Activated CD4-positive, alpha-beta T cell treated with anti-CD3 and anti-CD28 coated beads for 1 hour (primary cell): Measurements from ENCODE around the gene FGR.
A peak's percentile ranks its signal among the peaks of the same experiment; 100 is the strongest.
"Not testable (repeated sequence)": the region's sequence is repeated elsewhere in the genome, so short reads cannot be mapped to it uniquely, and the experiment has no call there.

Experiments
- DNase-seq: peaks from one replicate; pipeline ENCODE4 v3.0.0-alpha.2; 2020

Gene FGR

GRCh38 chr1:27634985-27635367, at the start of gene FGR:
TSS of gene FGR (minus strand) at chr1:27635185. CDS start at chr1:27623916, 11,269 bp downstream.
- DNase-seq: no peak

GRCh38 chr1:27684176-27684575, 49.2 kb upstream of the FGR start:
- no peak for DNase-seq

- DNase-seq: no peak
Observed at GRCh38 chr1:27682351-27682944, 47.5 kb upstream of the FGR start.

DNA sequence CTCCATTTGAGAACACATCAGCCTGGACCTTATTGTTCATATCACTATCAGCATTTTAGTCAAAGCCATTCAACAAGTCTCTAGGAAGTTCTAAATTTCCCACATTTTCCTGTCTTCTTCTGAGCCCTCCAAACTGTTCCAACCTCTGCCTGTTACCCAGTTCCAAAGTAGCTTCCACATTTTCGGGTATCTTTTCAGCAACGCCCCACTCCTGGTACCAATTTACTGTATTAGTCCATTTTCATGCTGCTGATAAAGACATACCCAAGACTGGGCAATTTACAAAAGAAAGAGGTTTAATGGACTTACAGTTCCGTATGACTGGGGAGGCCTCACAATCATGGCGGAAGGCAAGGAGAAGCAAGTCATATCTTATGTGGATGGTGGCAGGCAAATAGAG, 46.6 kb upstream of the FGR start:
- DNase-seq: not testable (repeated sequence)

GRCh38 chr1:27680225-27680791, 45.3 kb upstream of the FGR start:
- not testable (repeated sequence) for DNase-seq

DNA sequence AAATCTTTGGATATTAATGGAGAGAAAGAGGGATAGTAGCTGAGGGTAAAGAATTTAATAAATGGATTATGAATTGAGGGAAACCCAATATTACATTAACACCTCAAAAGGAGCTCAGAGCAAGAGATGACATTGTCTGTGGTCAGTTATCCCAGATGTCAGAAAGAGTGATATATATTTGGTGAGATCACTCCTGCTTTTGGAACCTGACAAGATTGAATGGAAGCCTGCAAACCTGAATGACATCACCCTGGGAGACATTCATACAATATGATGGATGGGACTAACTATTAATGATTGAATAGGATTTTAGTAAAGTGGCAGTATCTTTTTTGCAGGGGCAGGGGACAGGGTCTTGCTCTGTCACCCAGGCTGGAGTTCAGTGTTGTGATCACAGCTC, 43.8 kb upstream of the FGR start:
- no peak for DNase-seq

DNA sequence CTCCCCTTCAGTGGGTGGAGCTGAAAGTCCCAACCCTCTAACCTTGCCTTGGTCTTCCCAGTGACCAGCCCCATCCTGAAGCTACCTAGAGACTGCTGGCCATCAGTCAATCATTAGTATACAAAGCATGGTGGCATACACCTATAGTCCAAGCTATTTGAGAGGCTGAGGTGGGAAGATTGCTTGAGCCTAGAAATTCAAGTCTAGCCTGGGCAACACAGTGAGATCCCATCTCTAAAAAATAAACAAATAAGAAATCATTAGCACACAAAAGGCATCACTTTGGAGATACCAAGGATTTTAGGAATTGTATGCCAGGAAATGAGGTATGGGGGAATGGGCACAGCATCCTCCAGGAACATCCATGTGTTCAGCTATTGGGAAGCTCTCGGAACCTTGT, 41.4 kb upstream of the FGR start:
- no peak for DNase-seq

- DNase-seq: no peak
Observed at GRCh38 chr1:27672750-27673112, 37.7 kb upstream of the FGR start.

DNA sequence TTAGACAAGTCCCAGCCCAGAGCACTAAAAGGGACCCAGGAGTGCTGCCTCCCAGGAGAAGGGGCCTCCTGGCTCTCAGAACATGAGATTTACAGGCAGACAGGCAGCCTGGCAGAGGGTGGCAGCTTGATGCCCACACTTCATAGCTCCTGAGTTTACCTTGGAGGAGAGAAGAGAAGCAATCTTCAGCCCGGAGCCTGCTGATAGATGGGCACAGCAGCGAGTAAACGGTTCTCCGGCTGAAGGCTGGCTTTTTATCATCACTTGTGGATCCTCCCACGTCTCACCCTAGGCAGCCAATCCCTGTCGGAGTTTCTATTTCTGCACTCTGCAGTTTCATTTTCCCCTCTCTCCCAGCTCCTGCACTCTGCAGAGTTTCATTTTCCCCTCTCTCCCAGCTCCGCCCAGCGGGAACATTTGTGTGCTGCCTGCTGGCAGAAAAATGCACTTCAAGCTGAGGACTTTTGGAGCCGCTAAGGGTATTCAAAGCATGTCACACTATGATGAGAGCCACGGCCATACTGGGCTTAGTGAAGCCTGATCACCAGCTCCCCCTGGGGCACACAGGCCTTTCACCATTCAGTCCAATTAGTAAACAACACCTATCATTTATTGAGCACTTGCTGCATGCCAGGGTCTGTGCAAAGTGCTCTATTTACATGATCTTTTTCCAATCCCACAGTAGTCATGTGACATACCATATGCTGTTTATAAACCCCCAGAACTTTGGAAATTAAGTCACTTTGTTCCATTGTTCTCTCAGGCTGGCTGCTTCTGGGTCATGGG, 37.2 kb upstream of the FGR start, which contains the start of gene IFI6:
IFI6 (minus strand) TSS at position 229 of the 786 bp plus-strand sequence. CDS start 2,878 bp downstream, outside the sequence.
- peak; percentile 79 for DNase-seq

- no peak for DNase-seq
Observed at GRCh38 chr1:27669876-27670275, 34.9 kb upstream of the FGR start.

DNA sequence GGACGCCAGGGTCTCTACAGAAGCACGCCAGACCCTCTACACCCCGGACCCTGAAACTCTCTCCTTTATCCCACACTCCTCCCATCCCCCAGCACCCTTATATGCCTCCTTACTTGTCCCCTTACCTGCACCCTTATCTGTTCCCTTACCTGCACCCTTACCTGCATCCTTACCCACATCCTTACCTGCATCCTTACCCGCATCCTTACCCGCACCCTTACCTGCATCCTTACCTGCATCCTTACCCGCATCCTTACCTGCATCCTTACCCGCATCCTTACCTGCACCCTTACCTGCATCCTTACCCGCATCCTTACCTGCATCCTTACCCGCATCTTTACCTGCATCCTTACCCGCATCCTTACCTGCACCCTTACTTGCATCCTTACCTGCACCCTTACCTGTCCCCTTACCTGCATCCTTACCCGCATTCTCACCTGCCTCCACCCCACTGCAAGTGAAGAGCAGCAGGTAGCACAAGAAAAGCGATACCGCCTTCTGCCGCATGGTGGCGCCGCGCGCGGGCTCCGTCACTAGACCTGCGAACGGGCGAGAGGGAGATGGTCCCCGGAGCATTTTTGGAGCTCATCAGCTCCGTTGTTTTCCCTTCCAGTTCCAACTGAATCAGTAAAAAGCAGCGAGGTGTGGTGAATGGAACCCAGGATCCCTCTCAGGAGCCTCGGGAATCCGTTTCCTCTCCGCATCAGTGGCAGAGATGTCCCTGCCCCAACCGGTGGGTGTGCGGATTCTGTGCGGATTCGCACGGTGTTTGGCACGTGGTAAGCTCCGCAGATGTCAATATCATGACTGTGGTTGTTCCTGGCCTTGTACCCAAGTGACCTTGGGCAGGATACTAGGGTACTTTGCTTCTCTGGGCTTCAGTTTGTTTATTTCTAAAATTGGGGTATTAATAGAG, 34.1 kb upstream of the FGR start:
- peak; percentile 68 for DNase-seq

DNA sequence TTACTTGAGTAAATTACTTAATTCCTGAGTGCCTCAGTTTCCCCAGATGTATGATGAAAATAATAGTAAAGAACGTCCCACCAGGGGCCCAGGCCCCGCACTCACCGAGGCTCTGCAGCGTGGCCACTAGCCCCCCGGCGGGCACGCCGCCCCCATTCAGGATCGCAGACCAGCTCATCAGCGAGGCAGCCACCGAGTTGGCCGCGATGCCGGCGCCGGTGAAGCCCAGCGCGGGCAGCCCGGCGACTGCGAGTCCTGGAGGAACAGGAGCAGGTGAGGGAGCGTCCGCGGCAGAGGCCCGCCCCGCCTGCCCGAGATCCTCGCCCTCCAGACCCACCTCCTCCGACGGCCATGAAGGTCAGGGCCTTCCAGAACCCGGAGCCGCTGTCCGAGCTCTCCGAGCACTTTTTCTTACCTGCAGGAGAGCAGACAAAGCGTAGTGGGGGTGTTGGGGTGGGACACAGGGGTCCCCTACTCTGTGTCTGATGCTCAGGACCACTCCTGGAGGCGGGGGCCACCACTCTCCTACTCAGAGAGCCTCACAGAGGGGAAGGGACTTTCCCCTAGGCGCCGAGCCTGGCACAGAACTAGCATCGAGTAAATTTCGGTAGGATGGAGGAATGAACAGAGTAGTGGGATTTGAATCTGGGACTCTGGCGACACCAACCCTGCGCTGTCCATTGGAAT, 33.3 kb upstream of the FGR start:
- no peak for DNase-seq

GRCh38 chr1:27666791-27667254, 31.8 kb upstream of the FGR start:
- DNase-seq: no peak

DNA sequence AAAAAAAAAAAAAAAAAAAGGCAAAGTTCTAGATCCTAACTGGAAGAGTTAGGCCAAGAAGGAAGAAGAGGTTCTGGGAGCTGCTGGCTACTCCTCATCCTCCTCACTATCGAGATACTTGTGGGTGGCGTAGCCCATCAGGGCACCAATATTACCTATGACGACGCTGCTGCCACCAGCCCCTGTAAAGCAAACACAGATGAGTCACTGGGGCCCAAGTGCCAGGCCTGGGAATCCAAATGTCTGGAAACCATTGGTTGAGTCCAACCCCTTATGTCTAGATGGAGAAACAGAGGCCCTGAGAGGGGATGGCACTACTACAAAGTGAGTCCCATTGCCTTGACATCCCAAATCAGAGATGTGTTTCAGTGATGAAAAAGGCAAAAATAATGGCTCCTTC, 31.3 kb upstream of the FGR start:
- DNase-seq: no peak

DNA sequence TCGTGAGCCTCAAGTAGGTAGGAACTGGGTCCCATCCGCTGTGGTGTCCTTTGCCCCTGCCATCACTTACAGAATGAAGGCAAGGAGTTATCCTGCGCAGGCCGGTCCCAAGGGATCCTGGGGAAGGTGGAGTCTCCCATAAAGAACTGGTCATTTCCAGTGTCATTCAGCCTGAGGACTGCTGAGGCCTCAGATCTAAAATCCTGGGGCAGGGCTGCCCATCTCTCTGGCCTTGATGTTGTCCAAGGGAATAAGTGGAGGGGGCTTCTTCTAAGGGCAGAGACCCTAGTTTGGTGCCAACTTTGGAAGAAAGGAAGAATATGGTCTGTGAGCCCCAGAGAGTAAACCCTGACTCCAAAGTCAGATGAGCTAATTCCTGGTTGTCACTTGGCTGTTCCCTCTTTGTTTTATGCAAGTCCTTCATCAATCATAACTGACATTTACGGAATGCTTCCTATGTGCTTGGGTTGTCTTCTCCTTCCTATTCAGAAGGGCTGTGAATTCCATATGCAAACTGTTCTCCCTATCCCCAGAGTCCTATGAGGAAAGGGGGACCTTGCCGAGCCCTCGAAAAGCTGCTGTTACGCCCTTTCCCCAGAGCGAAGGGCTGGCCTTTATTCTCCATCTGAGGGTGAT, 30.1 kb upstream of the FGR start:
- DNase-seq: no peak

DNA sequence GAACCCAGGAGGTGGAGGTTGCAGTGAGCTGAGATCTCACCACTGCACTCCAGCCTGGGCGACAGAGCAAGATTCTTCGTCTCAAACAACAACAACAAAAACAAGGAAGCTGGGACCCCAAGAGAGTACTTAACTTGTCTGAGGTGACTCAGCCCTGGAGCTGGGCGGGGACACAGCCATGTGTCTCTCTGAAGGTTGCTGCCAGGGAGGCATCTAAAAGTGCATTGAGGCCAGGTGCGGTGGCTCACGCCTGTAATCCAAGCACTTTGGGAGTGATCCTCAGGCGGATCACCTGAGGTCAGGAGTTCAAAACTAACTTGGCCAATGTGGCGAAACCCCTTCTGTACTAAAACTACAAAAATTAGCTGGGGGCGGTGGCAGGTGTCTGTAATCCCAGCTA, 29.3 kb upstream of the FGR start:
- no peak for DNase-seq

DNA sequence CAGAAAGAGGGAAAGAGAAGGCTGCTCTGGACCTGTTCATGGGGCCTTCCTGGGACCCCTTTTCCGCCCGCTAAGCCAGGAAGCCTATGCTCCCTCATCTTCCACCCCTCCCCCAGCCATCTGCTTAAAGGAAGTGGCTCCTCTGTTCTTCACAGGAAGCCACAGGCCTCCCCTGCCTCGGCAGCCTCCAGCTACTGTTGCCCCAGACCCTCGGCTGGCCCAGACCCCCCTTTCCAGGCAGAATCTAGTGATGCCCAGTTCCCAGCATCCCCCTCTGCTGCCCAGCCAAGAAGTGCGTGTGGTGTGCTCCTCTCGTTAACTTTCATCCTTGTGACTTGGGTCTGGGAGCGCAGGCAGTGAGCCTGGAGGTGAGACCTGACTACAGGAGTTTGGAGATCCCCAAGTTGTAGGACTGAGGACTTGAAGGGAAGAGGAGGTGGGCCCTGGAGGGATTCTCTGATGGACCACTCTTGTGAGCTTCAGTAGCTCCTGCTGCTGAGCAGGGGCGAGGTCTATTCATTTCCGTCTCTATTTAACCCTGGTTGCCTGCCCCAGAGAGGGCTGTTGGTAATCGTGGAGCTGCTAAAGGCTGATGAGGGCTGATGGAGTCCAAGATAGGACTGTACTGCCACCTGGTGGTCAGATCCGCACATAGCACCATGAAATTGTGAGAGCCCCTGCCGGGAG, 27.9 kb upstream of the FGR start:
- peak; percentile 85 for DNase-seq

GRCh38 chr1:27662261-27662660, 27.3 kb upstream of the FGR start:
- no peak for DNase-seq

DNA sequence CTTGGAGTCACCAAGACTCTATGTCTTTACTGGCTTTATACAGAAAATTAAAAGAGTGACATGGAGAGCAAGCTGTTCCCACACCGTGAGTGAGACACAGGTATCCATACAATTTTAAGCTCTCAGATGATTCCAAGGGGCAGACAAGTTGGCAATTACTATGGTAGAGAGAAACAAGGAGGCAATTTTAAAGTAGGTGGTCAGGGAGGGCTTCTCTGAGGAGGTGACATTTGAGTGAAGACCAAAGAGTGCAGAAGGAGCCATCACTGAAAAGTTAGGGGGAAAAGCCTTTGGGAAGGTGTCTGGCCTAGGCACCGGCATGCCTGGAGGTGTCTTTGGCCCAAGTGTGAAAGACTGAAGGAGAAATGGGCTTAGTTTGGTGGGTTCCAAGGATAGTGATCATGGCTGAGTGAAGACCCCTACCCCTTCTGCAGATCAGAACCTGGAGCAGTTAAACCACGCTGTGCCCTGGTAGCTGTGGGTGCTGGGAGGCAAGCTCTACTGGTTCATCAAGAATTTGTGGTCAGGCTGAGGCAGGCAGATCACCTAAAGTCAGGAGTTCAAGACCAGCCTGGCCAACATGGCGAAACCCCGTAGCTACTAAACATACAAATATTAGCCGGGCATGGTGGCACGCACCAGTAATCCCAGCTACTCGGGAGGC, 26.6 kb upstream of the FGR start:
- DNase-seq: no peak

- no peak for DNase-seq
Observed at GRCh38 chr1:27660300-27660835, 25.4 kb upstream of the FGR start.
